Mucosa of descending colon (tissue), 3 donors: ENCODE data around the gene NR4A3. TPM values are rescaled to one million over a fixed set of nuclear protein-coding genes. Genes with fewer than 3 reads are reported as not detected.

ENCODE experiments used
- ATAC-seq: fragments of 200-7000 bp; cut with Tn5 transposase; one replicate; pipeline ENCODE4 v1.9.1; 2020; ENCODE audit warnings: mild to moderate bottlenecking, moderate library complexity
- DNase-seq, 3 donors: peaks; one replicate each; pipeline ENCODE4 v3.0.0-alpha.2; 2020
- H3K36me3 ChIP-seq: fragments of 200-600 bp; one replicate; pipeline ENCODE4 v1.8.0; 2021; ENCODE audit warnings: low read depth, mild to moderate bottlenecking
- H3K4me1 ChIP-seq: fragments of 200-600 bp; one replicate; pipeline ENCODE4 v1.8.0; 2021; ENCODE audit warnings: low read depth, mild to moderate bottlenecking
- H3K4me3 ChIP-seq: fragments of 200-600 bp; one replicate; pipeline ENCODE4 v1.8.0; 2021; ENCODE audit warnings: mild to moderate bottlenecking
- H3K9me3 ChIP-seq: fragments of 200-600 bp; one replicate; pipeline ENCODE4 v1.8.0; 2021; ENCODE audit warnings: mild to moderate bottlenecking
- CTCF ChIP-seq: fragments of 200-600 bp; IDR thresholded peaks from one replicate; pipeline ENCODE4 v1.8.0; 2022; ENCODE audit warnings: antibody characterized with exemption, mild to moderate bottlenecking
- intact Hi-C, 2 donors: fragments of 100-400 bp; cut with DNase I in 1 of 2; cut with micrococcal nuclease in 1 of 2; formaldehyde crosslinking; loops; one replicate each; pipeline versions ENCODE4 v1.11.0 to v1.11.1; 2022; cut with DNase I, micrococcal nuclease
- total RNA-seq, 3 donors: library from RNA; stranded (reverse); fragmentation: NEBNext Ultra II Directional in 2 of 3; extraction: Animal tissue kit (Norgen Biotek cat#: 25700) in 2 of 3; gene quantifications; one replicate each; pipeline versions ENCODE4 v1.2.1 to v1.2.4, GENCODE V29; 2021 to 2023
- donor health status: DM: no; HTN: no; CAD: no; lungs with moderate emphysema.
- donor health status: DM: no; HTN: no; CAD: no.
- donor health status: DM: no; HTN: yes; CAD: no.

Gene NR4A3
- total RNA-seq, 3 donors from 2014 or later, result 0.51 to 25.0 (median 0.69) TPM

GRCh38 chr9:99824378-99825171, 2.9 kb downstream of the NR4A3 start:
- Histone ChIP-seq H3K9me3 (no peaks in the 10 kb centered on the region), H3K4me3 (no peak overlapping the region), H3K36me3 (no peaks in the 10 kb centered on the region), H3K4me1 (peaks cover 36% of the 10 kb centered on the region)
- intact Hi-C loops, result no loop called here
- TF ChIP-seq CTCF, result no peak
- ATAC-seq, result no peak
- peak; percentile 53 to 66 (median 56) for DNase-seq

GRCh38 chr9:99825172-99826046, 3.7 kb downstream of the NR4A3 start:
- peaks cover 36% of the 10 kb centered on the region for H3K4me1 ChIP-seq
- H3K36me3 ChIP-seq, result no peaks in the 10 kb centered on the region
- DNase-seq (no peak), ATAC-seq (no peak)
- H3K4me3 ChIP-seq, result no peak overlapping the region
- intact Hi-C loops, result no loop called here
- TF ChIP-seq CTCF, result no peak
- H3K9me3 ChIP-seq, result no peaks in the 10 kb centered on the region

GRCh38 chr9:99826579-99826978, 4.9 kb downstream of the NR4A3 start:
- H3K4me1 ChIP-seq, result peaks cover 36% of the 10 kb centered on the region
- TF ChIP-seq CTCF, result no peak
- no peak overlapping the region for H3K4me3 ChIP-seq
- no peak for ATAC-seq
- no peak for DNase-seq
- H3K36me3 ChIP-seq, result no peaks in the 10 kb centered on the region
- intact Hi-C loops, result no loop called here
- no peaks in the 10 kb centered on the region for H3K9me3 ChIP-seq

- DNase-seq (no peak), ATAC-seq (no peak)
- H3K4me1 ChIP-seq, result peaks cover 32% of the 10 kb centered on the region
- no peak overlapping the region for H3K4me3 ChIP-seq
- no peaks in the 10 kb centered on the region for H3K36me3 ChIP-seq
- TF ChIP-seq CTCF, result no peak
- H3K9me3 ChIP-seq, result no peaks in the 10 kb centered on the region
- intact Hi-C loops, result no loop called here
These were observed 5.6 kb downstream of the NR4A3 start for GRCh38 chr9:99827244-99827643.

- no peaks in the 10 kb centered on the region for H3K36me3 ChIP-seq
- ATAC-seq, result no peak
- DNase-seq, result no peak
- peaks cover 27% of the 10 kb centered on the region for H3K4me1 ChIP-seq
- no peak for TF ChIP-seq CTCF
- H3K9me3 ChIP-seq, result no peaks in the 10 kb centered on the region
- intact Hi-C loops, result no loop called here
- H3K4me3 ChIP-seq, result no peak overlapping the region
These were observed 6.3 kb downstream of the NR4A3 start for GRCh38 chr9:99828054-99828416.
